IPS-NIHi11 (cell line): ENCODE measurements around the gene RPRD1B.
"Not testable (repeated sequence)": the region's sequence is repeated elsewhere in the genome, so short reads cannot be mapped to it uniquely, and the experiment has no call there.

Experiments
- DNase-seq: peaks from one replicate; pipeline ENCODE4 v3.0.0; 2012; ENCODE audit warnings: mixed read lengths, low spot score

Gene RPRD1B

GRCh38 chr20:38001173-38001875 is 32.2 kb upstream of the RPRD1B start:
- no peak for DNase-seq

GRCh38 chr20:38001981-38002380 is 31.6 kb upstream of the RPRD1B start:
- DNase-seq = no peak

- no peak for DNase-seq
Measured at GRCh38 chr20:38002422-38002821, 31.1 kb upstream of the RPRD1B start.

GRCh38 chr20:38004416-38004815 is 29.1 kb upstream of the RPRD1B start:
- DNase-seq = no peak

GRCh38 chr20:38005903-38006302 is 27.6 kb upstream of the RPRD1B start:
- no peak for DNase-seq

- DNase-seq = no peak
Measured at GRCh38 chr20:38007526-38007925, 26.0 kb upstream of the RPRD1B start.

- no peak for DNase-seq
Measured at GRCh38 chr20:38008233-38008944, 25.2 kb upstream of the RPRD1B start.

- DNase-seq = not testable (repeated sequence)
Measured at GRCh38 chr20:38009416-38009815, 24.1 kb upstream of the RPRD1B start.

- DNase-seq = no peak
Measured at GRCh38 chr20:38011696-38012095, 21.9 kb upstream of the RPRD1B start.

- DNase-seq = no peak
Measured at GRCh38 chr20:38012332-38012731, 21.2 kb upstream of the RPRD1B start.

- no peak for DNase-seq
Measured at GRCh38 chr20:38013887-38014286, 19.7 kb upstream of the RPRD1B start.

GRCh38 chr20:38017959-38018358 is 15.6 kb upstream of the RPRD1B start:
- no peak for DNase-seq

- DNase-seq = no peak
Measured at GRCh38 chr20:38018385-38018784, 15.2 kb upstream of the RPRD1B start.

- DNase-seq = no peak
Measured at GRCh38 chr20:38021087-38021772, 12.3 kb upstream of the RPRD1B start.

- DNase-seq = no peak
Measured at GRCh38 chr20:38023181-38024001, 10.2 kb upstream of the RPRD1B start.

- no peak for DNase-seq
Measured at GRCh38 chr20:38024496-38024895, 9.1 kb upstream of the RPRD1B start.

- DNase-seq = no peak
Measured at GRCh38 chr20:38029453-38029852, 4.1 kb upstream of the RPRD1B start.

GRCh38 chr20:38031957-38032356 is 1.6 kb upstream of the RPRD1B start:
- DNase-seq = no peak

- no peak for DNase-seq
Measured at GRCh38 chr20:38032585-38033329, 789 bp upstream of the RPRD1B start.

- no peak for DNase-seq
Measured at GRCh38 chr20:38034108-38034649, 633 bp downstream of the RPRD1B start.

- no peak for DNase-seq
Measured at GRCh38 chr20:38034961-38035360, 1.4 kb downstream of the RPRD1B start.
